Measurements from ENCODE around the gene GSX1.

GRCh38 chr13:27744801-27745200, 47.5 kb upstream of the GSX1 start:
- no peak for TF ChIP-seq CTCF (IDR thresholded peaks at IDR 0.05)
- TF ChIP-seq POLR2A (IDR thresholded peaks at IDR 0.05) = no peak
